ENCODE results near the gene TNRC6B.

- TF ChIP-seq CTCF (conservative IDR thresholded peaks at IDR 0.05 in 1 of 2, IDR thresholded peaks at IDR 0.05 in 1 of 2; ENCODE audit: extremely low read depth in 1 of 2, insufficient read depth in 1 of 2, low read depth in 1 of 2, low read length in 2 of 2) (no peak), EZH2 (IDR thresholded peaks at IDR 0.05; ENCODE audit: borderline replicate concordance, low read length) (no peak)
Measured at GRCh38 chr22:40179526-40179925, 1.8 kb downstream of the TNRC6B start.

Measured in mammary epithelial cell (primary cell).